Adrenal gland (tissue), 5 donors: ENCODE data around the gene BLOC1S3.

ENCODE experiments used
- POLR2A ChIP-seq, 2 donors: fragments of 450-650 bp; IDR thresholded peaks; one replicate each; pipeline ENCODE4 v1.6.1; 2017; ENCODE audit warnings: antibody characterized with exemption in 2 of 2, mild to moderate bottlenecking in 2 of 2, moderate library complexity in 1 of 2
- TF ChIP-seq, protein P1 (sequence below), 6 experiments: fragments of 450-650 bp in 4 of 6; fragments of 200-600 bp in 2 of 6; sonication (generic) in 1 of 6; IDR thresholded peaks; 1 replicate in 5 of 6; 2 replicates in 1 of 6; pipeline versions ENCODE4 v1.5.1 to v1.8.0; 2016 to 2021; ENCODE audit warnings: antibody characterized with exemption in 6 of 6, mild to moderate bottlenecking in 2 of 6, moderate library complexity in 1 of 6
- donor health status: DM: no; HTN: no; CAD: no.

DNA sequence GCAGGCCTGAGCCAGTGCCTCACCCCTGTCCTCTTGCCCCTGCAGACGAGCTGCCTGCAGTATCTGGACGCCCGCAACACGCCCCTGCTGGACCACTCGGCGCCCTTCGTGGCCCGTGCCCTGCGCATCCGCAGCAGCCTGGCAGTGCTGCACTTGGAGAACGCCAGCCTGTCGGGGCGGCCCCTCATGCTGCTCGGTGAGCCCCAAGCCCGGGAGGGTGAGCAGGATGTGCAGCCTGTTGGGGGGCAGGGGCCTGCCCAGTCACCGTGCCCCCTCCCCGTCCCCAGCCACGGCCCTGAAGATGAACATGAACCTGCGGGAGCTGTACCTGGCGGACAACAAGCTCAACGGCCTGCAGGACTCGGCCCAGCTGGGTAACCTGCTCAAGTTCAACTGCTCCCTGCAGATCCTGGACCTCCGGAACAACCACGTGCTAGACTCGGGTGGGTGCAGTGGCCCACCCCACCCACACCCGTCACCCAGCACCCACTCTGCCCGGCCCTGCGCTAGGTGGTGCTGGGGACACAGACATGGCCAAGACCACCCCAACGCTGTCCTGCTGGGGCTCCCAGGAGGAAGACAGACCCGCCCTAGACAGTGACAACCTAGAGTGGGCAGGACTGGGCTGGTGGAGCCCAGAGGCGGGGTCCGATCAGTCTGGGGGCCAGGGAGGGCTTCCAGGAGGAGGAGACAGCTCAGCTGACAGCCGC is 36.4 kb upstream of the BLOC1S3 start:
- TF ChIP-seq, protein P1, sequence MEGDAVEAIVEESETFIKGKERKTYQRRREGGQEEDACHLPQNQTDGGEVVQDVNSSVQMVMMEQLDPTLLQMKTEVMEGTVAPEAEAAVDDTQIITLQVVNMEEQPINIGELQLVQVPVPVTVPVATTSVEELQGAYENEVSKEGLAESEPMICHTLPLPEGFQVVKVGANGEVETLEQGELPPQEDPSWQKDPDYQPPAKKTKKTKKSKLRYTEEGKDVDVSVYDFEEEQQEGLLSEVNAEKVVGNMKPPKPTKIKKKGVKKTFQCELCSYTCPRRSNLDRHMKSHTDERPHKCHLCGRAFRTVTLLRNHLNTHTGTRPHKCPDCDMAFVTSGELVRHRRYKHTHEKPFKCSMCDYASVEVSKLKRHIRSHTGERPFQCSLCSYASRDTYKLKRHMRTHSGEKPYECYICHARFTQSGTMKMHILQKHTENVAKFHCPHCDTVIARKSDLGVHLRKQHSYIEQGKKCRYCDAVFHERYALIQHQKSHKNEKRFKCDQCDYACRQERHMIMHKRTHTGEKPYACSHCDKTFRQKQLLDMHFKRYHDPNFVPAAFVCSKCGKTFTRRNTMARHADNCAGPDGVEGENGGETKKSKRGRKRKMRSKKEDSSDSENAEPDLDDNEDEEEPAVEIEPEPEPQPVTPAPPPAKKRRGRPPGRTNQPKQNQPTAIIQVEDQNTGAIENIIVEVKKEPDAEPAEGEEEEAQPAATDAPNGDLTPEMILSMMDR (IDR thresholded peaks at IDR 0.05) = no peak
- TF ChIP-seq POLR2A (IDR thresholded peaks at IDR 0.05) = no peak
